Measurements from ENCODE around the gene DNTTIP2. TPM values are rescaled to one million over a fixed set of nuclear protein-coding genes. Genes with fewer than 3 reads are reported as not detected.
"Not testable (repeated sequence)": the region's sequence is repeated elsewhere in the genome, so short reads cannot be mapped to it uniquely, and the experiment has no call there.

Gene DNTTIP2
- total and polyA plus RNA-seq, 5 donors, result 33.3 to 43.5 (median 38.2) TPM

DNA sequence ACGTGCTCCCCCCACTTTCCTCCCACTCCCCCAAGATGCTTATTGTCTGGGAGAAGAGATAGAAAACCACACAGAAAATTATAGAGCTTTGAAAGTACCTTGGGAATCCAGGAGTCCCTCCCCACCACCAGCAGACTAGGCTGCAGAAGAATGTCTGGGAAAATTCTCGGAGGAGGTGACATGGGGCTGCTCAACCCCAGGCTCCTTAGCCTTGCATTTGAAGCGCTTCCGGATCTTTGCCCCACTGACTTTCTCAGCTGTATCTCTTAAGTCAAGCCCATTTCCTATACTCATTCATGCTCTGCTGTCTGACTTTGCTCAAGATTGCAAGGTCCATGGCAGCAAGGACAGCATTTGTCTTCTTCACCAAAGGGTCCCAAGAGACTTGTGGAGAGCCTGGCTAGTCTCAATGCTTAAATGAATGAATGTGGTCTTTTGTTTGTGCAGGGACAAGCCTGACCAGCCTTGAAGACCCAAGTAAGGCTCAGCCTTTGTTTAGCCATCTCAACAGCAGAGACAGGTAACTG is 38.0 kb downstream of the DNTTIP2 start:
- intact Hi-C loops (cut with DNase I), result loop anchor here (10.0 kb wide), 3 partner anchors 216 to 536 kb away; no protein-coding TSS in a partner anchor
- no peak for ATAC-seq

DNA sequence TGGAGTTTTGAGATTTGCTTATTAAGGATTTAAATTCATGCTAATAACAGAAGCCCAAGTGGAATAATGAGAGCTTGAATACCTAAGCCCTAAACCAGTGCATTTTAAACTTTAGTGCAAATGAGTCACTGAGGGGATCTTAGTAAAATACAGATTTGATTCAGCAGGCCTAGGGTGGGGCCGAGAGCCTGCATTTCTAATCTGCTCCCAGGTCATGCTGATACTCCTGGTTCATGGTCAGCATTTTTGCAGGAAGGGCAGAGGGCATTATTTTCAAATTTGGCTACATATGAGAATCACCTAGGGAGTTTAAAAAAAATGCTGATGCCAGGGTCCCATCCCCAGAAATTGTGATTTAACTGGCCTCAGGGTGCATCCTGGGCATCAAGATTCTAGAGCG is 39.3 kb downstream of the DNTTIP2 start:
- DNase-seq, result no peak
- H3K4me1 ChIP-seq (ENCODE audit: control insufficient read depth, insufficient read depth, low read length), result no peaks in the 10 kb centered on the region
- H3K27me3 ChIP-seq (ENCODE audit: control insufficient read depth, insufficient read depth), result no peaks in the 10 kb centered on the region
- no peak overlapping the region for H3K27ac ChIP-seq (ENCODE audit: low read length)
- H3K9me3 ChIP-seq (ENCODE audit: control insufficient read depth, low read length), result no peaks in the 10 kb centered on the region
- 93% methylated on average over 2 of the region's 2 CpGs for WGBS
- intact Hi-C loops (cut with DNase I), result loop anchor here (10.0 kb wide), 3 partner anchors 215 to 535 kb away; no protein-coding TSS in a partner anchor
- no peak overlapping the region for H3K4me3 ChIP-seq (ENCODE audit: low read length)
- ATAC-seq, result no peak

More for the DNA sequence above, 38.0 kb downstream of the DNTTIP2 start:
- Histone ChIP-seq H3K27me3 (ENCODE audit: control insufficient read depth, insufficient read depth) (no peaks in the 10 kb centered on the region), H3K4me3 (ENCODE audit: low read length) (no peak overlapping the region), H3K4me1 (ENCODE audit: control insufficient read depth, insufficient read depth, low read length) (peaks cover 3% of the 10 kb centered on the region), H3K9me3 (ENCODE audit: control insufficient read depth, low read length) (no peaks in the 10 kb centered on the region), H3K27ac (ENCODE audit: low read length) (no peak overlapping the region)
- 86% methylated on average over 4 of the region's 4 CpGs for WGBS
- DNase-seq, result no peak

DNA sequence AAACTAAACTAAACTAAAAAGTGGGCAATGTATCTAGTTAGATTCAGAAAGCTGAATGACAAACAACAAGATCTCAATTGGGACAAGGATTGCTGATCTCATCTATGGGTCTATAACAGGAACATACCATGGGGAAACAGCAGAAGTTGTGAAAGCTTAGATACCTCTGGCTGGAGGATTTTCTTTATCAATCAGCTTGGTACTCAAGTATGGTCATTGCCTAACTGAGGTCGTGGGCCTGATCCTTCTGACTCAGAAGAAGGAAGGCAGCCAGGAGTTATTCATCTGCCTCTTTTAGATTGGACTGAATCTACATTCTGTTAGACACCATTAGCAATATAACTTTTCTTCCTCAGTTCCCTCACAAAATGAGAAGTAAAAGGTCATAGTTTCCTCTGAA is 39.7 kb downstream of the DNTTIP2 start:
- intact Hi-C loops (cut with DNase I), result no loop called here
- 43% methylated on average over 1 of the region's 1 CpG for WGBS
- Histone ChIP-seq H3K4me1 (ENCODE audit: control insufficient read depth, insufficient read depth, low read length) (no peaks in the 10 kb centered on the region), H3K27me3 (ENCODE audit: control insufficient read depth, insufficient read depth) (no peaks in the 10 kb centered on the region), H3K9me3 (ENCODE audit: control insufficient read depth, low read length) (no peaks in the 10 kb centered on the region), H3K27ac (ENCODE audit: low read length) (no peak overlapping the region), H3K4me3 (ENCODE audit: low read length) (no peak overlapping the region)
- no peak for DNase-seq
- ATAC-seq, result peak; percentile 42 to 54

DNA sequence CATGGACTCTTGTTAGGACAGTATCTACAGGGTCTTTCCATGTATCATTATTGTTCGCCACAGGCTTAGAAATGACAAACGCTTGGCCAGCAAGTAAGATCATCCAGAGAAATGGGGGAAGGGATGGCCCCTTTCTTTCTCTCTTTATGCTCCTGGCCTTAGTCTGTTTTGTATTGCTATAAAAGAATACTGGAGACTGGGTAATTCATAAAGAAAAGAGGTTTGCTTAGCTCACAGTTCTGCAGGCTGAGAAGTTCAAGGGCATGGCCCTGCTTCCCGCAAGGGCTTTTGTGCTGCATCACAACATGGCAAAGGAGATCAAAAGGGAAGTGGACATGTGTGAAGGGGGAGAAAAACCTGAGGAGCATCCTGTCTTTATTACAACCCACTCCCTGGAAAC is 41.0 kb downstream of the DNTTIP2 start:
- 97% methylated on average over 3 of the region's 3 CpGs for WGBS
- no peaks in the 10 kb centered on the region for H3K4me1 ChIP-seq (ENCODE audit: control insufficient read depth, insufficient read depth, low read length)
- no peaks in the 10 kb centered on the region for H3K27me3 ChIP-seq (ENCODE audit: control insufficient read depth, insufficient read depth)
- ATAC-seq (no peak), DNase-seq (no peak)
- no peak overlapping the region for H3K27ac ChIP-seq (ENCODE audit: low read length)
- intact Hi-C loops (cut with DNase I), result no loop called here
- no peak overlapping the region for H3K4me3 ChIP-seq (ENCODE audit: low read length)
- no peaks in the 10 kb centered on the region for H3K9me3 ChIP-seq (ENCODE audit: control insufficient read depth, low read length)

DNA sequence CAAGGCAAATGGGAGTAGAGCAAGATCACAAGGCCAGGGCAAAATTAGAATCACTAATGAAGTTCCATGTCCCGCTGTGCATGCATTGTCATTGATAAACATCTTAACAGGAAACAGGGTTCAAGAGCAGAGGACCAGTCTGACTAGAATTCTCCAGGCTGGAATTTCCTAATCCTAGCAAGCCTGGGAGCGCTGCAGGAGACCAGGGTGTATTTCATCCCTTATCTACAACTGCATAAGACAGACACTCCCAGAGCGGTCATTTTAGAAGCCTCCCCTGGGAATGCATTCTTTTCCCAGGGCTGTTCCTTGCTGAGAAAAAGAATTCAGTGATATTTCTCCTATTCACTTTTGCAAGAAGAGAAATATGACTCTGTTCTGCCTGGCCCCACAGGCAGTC is 45.7 kb downstream of the DNTTIP2 start:
- H3K27ac ChIP-seq (ENCODE audit: low read length); H3K9me3 ChIP-seq (ENCODE audit: control insufficient read depth, low read length); H3K4me3 ChIP-seq (ENCODE audit: low read length); ATAC-seq; H3K27me3 ChIP-seq (ENCODE audit: control insufficient read depth, insufficient read depth); DNase-seq; H3K4me1 ChIP-seq (ENCODE audit: control insufficient read depth, insufficient read depth, low read length); intact Hi-C loops (cut with DNase I): not testable (repeated sequence)
- WGBS, result 84% methylated on average over 3 of the region's 3 CpGs

DNA sequence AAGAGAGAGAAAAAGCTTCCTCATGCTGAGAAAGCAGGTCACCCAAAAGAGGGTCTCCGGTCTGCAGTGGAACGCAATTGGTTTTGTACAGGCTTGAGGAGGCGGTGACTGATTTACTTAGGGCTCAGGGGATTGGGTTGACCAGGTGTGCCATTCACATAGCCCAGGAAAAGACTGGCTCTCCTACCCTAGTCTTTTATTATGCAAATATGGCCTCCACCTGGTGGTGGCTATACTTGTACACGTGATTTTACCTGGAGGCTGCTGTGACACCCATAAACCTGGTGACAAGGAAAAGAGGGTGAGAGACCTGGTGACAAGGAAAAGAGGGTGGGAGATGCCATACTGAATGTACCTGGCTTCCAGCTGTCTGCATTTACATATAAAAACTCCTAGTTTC is 49.9 kb downstream of the DNTTIP2 start:
- Histone ChIP-seq H3K4me3 (ENCODE audit: low read length) (no peak overlapping the region), H3K27me3 (ENCODE audit: control insufficient read depth, insufficient read depth) (no peaks in the 10 kb centered on the region), H3K9me3 (ENCODE audit: control insufficient read depth, low read length) (no peaks in the 10 kb centered on the region), H3K4me1 (ENCODE audit: control insufficient read depth, insufficient read depth, low read length) (no peaks in the 10 kb centered on the region), H3K27ac (ENCODE audit: low read length) (no peak overlapping the region)
- 96% methylated on average over 4 of the region's 4 CpGs for WGBS
- intact Hi-C loops (cut with DNase I), result no loop called here
- DNase-seq (no peak), ATAC-seq (no peak)

DNA sequence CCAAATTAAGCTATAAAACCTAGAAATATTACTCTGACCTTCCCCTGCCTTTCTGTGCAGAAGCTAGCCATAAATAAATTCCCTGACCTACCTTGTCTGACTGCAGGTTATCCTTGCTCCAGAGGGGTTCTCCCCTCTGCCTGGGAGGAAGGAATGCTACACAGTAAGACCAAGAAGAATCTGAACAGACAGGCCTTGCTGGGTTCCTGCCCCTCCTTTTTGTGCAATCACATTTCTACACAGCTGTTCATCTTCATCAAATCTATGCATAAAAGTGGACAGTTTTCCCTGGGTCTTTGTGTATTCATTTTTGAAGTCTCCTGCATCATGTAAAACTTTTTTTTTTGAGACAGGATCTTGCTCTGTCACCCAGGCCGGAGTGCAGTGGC is 50.6 kb downstream of the DNTTIP2 start:
- 94% methylated on average over 1 of the region's 1 CpG for WGBS
- no peaks in the 10 kb centered on the region for H3K4me1 ChIP-seq (ENCODE audit: control insufficient read depth, insufficient read depth, low read length)
- no peaks in the 10 kb centered on the region for H3K27me3 ChIP-seq (ENCODE audit: control insufficient read depth, insufficient read depth)
- intact Hi-C loops (cut with DNase I), result no loop called here
- H3K9me3 ChIP-seq (ENCODE audit: control insufficient read depth, low read length), result no peaks in the 10 kb centered on the region
- no peak overlapping the region for H3K4me3 ChIP-seq (ENCODE audit: low read length)
- H3K27ac ChIP-seq (ENCODE audit: low read length), result no peak overlapping the region
- DNase-seq, result no peak
- no peak for ATAC-seq

DNA sequence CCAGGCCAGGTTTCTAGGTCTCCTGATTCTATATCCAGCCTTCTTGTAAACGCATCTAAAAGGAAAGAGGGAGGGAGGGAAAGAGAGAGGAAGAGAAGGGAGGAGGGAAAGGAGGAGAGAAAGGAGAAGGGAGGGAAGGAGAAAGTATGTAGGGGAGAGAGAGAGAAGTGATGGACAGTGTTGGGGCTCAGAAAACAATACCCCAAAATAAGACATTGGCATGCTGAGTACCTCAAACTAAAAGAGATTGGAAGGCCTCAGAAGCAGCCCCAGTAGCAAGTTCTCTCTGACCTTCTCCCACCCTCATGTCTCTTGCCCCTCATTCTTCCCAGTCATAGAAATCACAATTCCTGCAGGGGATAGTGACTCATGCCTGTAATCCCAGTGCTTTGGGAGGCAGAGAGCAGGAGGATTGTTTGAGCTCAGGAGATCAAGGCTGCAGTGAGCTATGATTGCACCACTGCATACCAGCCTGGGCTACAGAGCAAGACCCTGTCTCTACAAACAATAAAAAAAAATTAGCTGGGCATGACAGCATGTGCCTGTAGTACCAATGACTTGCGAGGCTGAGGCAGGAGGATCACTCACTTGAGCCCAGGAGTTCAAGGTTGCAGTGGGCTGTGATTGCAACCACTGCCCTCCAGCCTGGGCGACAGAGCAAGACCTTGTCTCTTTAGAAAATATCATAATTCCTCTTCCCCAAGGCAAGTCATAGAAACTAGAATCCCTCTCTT is 51.2 kb downstream of the DNTTIP2 start:
- intact Hi-C loops (cut with DNase I), result no loop called here
- 84% methylated on average over 3 of the region's 3 CpGs for WGBS
- DNase-seq (no peak), ATAC-seq (no peak)
- no peaks in the 10 kb centered on the region for H3K27me3 ChIP-seq (ENCODE audit: control insufficient read depth, insufficient read depth)
- H3K9me3 ChIP-seq (ENCODE audit: control insufficient read depth, low read length), result no peaks in the 10 kb centered on the region
- no peak overlapping the region for H3K4me3 ChIP-seq (ENCODE audit: low read length)
- H3K4me1 ChIP-seq (ENCODE audit: control insufficient read depth, insufficient read depth, low read length), result no peaks in the 10 kb centered on the region
- no peak overlapping the region for H3K27ac ChIP-seq (ENCODE audit: low read length)

DNA sequence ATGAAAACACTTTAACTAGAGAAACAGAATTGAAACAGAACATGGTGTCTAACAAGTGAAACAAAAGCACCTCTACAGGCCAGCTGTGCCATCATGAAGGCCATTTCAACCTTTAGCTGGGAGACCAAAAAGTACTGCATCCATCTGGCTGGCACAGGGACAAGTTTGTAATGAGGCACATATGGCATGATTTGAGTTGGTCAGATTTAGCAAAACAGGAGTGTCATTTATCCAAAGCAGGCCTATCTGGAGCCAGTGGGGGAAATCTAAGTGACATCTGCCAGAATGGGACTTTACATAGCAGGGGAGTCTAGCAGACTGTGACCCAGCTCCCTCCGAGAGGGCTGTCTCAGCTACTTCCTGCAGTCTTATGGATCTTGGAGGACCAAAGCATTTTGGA is 51.9 kb downstream of the DNTTIP2 start:
- no peaks in the 10 kb centered on the region for H3K4me1 ChIP-seq (ENCODE audit: control insufficient read depth, insufficient read depth, low read length)
- ATAC-seq (no peak), DNase-seq (no peak)
- no peaks in the 10 kb centered on the region for H3K27me3 ChIP-seq (ENCODE audit: control insufficient read depth, insufficient read depth)
- no peak overlapping the region for H3K27ac ChIP-seq (ENCODE audit: low read length)
- H3K9me3 ChIP-seq (ENCODE audit: control insufficient read depth, low read length), result no peaks in the 10 kb centered on the region
- WGBS, result 87% methylated on average over 1 of the region's 1 CpG
- intact Hi-C loops (cut with DNase I), result no loop called here
- H3K4me3 ChIP-seq (ENCODE audit: low read length), result no peak overlapping the region

DNA sequence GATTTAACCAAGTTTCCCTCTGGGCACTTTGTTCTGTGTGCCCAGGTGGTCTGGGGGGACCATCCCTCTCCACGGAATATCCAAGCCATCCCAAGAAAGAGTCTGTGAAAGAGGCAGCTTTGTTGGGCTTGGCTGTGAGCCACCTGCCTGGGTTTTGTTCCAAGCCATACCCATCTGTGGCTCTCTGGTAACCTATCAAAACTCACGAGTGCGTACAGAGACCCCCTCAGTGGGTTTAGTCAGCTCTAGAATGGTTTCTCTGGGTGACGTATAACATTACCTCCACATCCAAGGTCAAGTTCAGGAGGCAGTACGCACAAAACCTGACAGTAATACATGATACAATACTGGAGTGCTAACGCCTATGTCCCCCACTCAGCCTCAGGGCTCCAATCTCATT is 54.2 kb downstream of the DNTTIP2 start:
- DNase-seq (no peak), ATAC-seq (no peak)
- intact Hi-C loops (cut with DNase I), result no loop called here
- Histone ChIP-seq H3K27ac (ENCODE audit: low read length) (no peak overlapping the region), H3K27me3 (ENCODE audit: control insufficient read depth, insufficient read depth) (no peaks in the 10 kb centered on the region), H3K4me3 (ENCODE audit: low read length) (no peak overlapping the region), H3K4me1 (ENCODE audit: control insufficient read depth, insufficient read depth, low read length) (no peaks in the 10 kb centered on the region), H3K9me3 (ENCODE audit: control insufficient read depth, low read length) (no peaks in the 10 kb centered on the region)
- WGBS, result 84% methylated on average over 6 of the region's 6 CpGs

DNA sequence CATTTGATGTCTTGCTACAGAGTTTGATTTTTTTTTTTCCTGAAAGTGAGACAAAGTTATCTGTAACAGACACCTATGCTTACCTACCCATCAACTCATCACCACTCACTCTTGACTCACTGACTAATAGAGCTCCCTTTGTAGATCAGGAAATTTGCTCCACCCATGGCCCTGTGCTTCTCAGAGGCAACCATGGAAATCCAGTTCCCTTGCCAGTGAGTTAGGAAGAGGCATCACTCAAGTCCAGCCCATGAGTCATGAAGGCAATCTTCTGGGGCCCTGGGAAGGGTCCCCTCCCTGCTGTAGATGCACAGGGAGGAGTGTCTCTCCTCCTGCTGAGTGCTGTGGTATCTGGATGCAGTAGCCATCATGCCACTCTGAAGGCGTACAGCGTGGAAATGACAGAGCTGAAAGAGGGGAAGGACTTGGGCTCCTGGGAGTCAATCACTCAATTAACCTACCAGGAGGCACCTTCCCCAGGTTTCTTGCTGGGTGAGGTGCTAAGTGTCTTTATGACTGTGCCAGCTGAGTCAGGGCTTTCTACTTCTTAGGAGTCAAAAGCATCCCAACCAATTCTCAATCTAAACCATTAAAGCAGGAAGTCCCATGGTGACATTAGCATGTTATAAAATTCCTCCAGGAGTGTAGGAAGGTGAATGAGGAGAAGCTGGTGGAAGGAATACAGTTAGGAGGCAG is 56.1 kb downstream of the DNTTIP2 start:
- ATAC-seq, result peak in 1 of 2 donors; percentile 24
- intact Hi-C loops (cut with DNase I), result no loop called here

More for the DNA sequence above, 56.1 kb downstream of the DNTTIP2 start:
- H3K4me1 ChIP-seq (ENCODE audit: control insufficient read depth, insufficient read depth, low read length), result no peaks in the 10 kb centered on the region
- DNase-seq, result no peak
- H3K9me3 ChIP-seq (ENCODE audit: control insufficient read depth, low read length), result no peaks in the 10 kb centered on the region
- H3K27ac ChIP-seq (ENCODE audit: low read length), result no peak overlapping the region
- H3K27me3 ChIP-seq (ENCODE audit: control insufficient read depth, insufficient read depth), result no peaks in the 10 kb centered on the region
- 95% methylated on average over 2 of the region's 2 CpGs for WGBS
- no peak overlapping the region for H3K4me3 ChIP-seq (ENCODE audit: low read length)

Measured in right cardiac atrium (tissue), 5 donors.